ENCODE results near the gene THAP12.
A peak's percentile ranks its signal among the peaks of the same experiment; 100 is the strongest.

Gene THAP12

DNA sequence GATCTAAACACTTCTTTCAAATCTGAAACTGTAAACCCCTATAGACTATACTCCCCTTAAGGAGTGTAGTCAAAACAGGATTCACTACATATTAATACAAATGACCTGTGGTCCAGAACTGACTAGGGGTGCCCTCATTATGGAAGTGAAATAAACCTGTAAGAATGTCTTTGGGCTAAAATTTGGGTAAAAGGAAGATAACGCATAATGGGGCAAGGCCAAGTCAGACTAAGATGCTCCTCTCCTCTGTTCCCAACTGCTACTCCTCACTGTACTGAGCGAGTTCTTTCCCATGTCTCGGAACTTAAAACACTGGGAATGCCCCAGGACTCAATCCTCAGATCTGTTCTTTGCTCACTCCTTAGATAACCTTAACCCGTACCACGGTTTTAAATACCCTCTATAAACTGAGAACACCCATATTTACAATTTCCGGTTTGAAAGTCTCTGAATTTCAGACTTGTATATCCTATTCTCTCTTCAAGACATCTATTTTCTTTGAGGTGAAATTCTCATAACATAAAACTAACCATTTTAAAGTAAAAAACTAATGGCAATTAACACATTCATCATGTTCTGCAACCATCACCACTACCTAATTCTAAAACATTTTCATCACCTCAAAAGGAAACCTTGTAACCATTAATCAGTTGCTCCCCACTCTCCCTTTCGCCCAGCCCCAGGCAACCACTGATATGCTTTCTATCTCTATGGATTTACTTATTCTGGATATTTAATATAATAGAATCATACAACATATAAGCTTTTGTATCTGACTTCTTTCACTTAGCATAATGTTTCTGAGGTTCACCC is 4.0 kb downstream of the THAP12 start:
- Histone ChIP-seq H3K4me1 (ENCODE audit: insufficient read depth, low read length, poor library complexity, severe bottlenecking) (peaks cover 54% of the 10 kb centered on the region), H2AFZ (ENCODE audit: low read length) (no peak overlapping the region), H3K4me2 (ENCODE audit: low read depth, low read length, poor library complexity, severe bottlenecking) (peak overlapping the region; percentile 100), H3K36me3 (ENCODE audit: insufficient read depth, low read length) (no peaks in the 10 kb centered on the region), H3K27me3 (ENCODE audit: insufficient read depth, low read length, poor library complexity, severe bottlenecking) (no peaks in the 10 kb centered on the region), H3K79me2 (ENCODE audit: insufficient read depth, low read length) (peaks cover 86% of the 10 kb centered on the region), H3K9ac (ENCODE audit: low read depth, low read length, poor library complexity, severe bottlenecking) (no peak overlapping the region), H3K9me3 (ENCODE audit: insufficient read depth, low read depth, low read length) (no peaks in the 10 kb centered on the region), H3K9me2 (replicated peaks; ENCODE audit: low read depth, low read length) (no peaks in the 10 kb centered on the region), H4K20me1 (ENCODE audit: insufficient read depth, low read length, poor library complexity, severe bottlenecking) (peaks cover 73% of the 10 kb centered on the region), H3K4me3 (ENCODE audit: low read length, poor library complexity, severe bottlenecking) (peak overlapping the region; percentile 64), H3F3A (ENCODE audit: low read depth) (no peaks in the 10 kb centered on the region)
- no peak for TF ChIP-seq CTCF (conservative IDR thresholded peaks at IDR 0.05; ENCODE audit: low read length)
- no peak for TF ChIP-seq EZH2phosphoT487 (IDR thresholded peaks at IDR 0.05; ENCODE audit: borderline replicate concordance)

DNA sequence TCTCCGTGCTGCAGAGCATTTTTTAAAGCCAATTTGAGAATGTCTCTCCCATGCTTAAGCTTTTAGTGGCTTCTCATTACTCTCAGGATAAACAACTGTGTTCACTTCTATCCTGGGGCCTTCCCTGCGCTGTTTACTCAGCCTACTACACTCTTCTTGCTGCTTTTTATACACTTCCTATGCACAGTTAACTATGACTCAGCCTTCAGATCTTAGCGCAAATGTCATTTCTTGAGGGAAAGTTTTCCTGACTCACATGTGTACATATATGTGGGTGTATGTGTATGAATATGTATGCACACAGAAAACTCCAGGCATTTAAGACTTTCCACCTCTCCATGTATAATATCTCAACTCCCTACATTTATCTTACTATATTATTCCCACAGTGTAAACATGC is 9.8 kb downstream of the THAP12 start:
- no peak overlapping the region for H3K9ac ChIP-seq (ENCODE audit: low read depth, low read length, poor library complexity, severe bottlenecking)
- H3K79me2 ChIP-seq (ENCODE audit: insufficient read depth, low read length) = peaks cover 95% of the 10 kb centered on the region
- no peak overlapping the region for H3K4me2 ChIP-seq (ENCODE audit: low read depth, low read length, poor library complexity, severe bottlenecking)
- H3K36me3 ChIP-seq (ENCODE audit: insufficient read depth, low read length) = no peaks in the 10 kb centered on the region
- peaks cover 62% of the 10 kb centered on the region for H4K20me1 ChIP-seq (ENCODE audit: insufficient read depth, low read length, poor library complexity, severe bottlenecking)
- no peaks in the 10 kb centered on the region for H3K9me2 ChIP-seq (replicated peaks; ENCODE audit: low read depth, low read length)
- peaks cover 22% of the 10 kb centered on the region for H3K4me1 ChIP-seq (ENCODE audit: insufficient read depth, low read length, poor library complexity, severe bottlenecking)
- H3K27me3 ChIP-seq (ENCODE audit: insufficient read depth, low read length, poor library complexity, severe bottlenecking) = no peaks in the 10 kb centered on the region
- no peaks in the 10 kb centered on the region for H3K9me3 ChIP-seq (ENCODE audit: insufficient read depth, low read depth, low read length)
- no peak overlapping the region for H3K4me3 ChIP-seq (ENCODE audit: low read length, poor library complexity, severe bottlenecking)
- TF ChIP-seq EZH2phosphoT487 (IDR thresholded peaks at IDR 0.05; ENCODE audit: borderline replicate concordance) (no peak), CTCF (conservative IDR thresholded peaks at IDR 0.05; ENCODE audit: low read length) (no peak)
- no peaks in the 10 kb centered on the region for H3F3A ChIP-seq (ENCODE audit: low read depth)
- H2AFZ ChIP-seq (ENCODE audit: low read length) = no peak overlapping the region

DNA sequence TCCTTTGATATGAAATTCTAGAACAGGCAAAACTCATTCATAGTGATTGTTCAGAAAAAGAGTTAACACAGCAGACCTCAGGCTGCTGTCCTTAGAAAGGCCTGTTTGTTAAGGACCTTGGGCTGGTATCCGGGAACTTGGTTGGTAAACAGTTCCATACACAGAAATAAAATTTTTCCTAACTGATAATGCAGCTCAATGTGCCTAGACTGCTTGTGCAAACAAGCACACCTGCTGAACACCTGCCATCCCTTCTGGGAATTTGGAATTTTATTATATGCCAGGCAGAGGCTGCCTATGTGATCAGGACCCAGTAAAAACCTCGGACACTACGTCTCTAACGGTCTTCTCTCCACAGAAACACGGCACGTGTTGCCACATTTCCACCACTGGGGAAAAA is 11.5 kb downstream of the THAP12 start:
- Histone ChIP-seq H3K79me2 (ENCODE audit: insufficient read depth, low read length) (peaks cover 94% of the 10 kb centered on the region), H3K9me2 (replicated peaks; ENCODE audit: low read depth, low read length) (no peaks in the 10 kb centered on the region), H3K27me3 (ENCODE audit: insufficient read depth, low read length, poor library complexity, severe bottlenecking) (no peaks in the 10 kb centered on the region), H3K4me3 (ENCODE audit: low read length, poor library complexity, severe bottlenecking) (no peak overlapping the region), H4K20me1 (ENCODE audit: insufficient read depth, low read length, poor library complexity, severe bottlenecking) (peaks cover 44% of the 10 kb centered on the region), H3K36me3 (ENCODE audit: insufficient read depth, low read length) (peaks cover 15% of the 10 kb centered on the region; the same call in 1 of the 2 replicates), H2AFZ (ENCODE audit: low read length) (no peak overlapping the region), H3K4me1 (ENCODE audit: insufficient read depth, low read length, poor library complexity, severe bottlenecking) (peaks cover 16% of the 10 kb centered on the region), H3K9ac (ENCODE audit: low read depth, low read length, poor library complexity, severe bottlenecking) (no peak overlapping the region), H3K4me2 (ENCODE audit: low read depth, low read length, poor library complexity, severe bottlenecking) (no peak overlapping the region), H3F3A (ENCODE audit: low read depth) (no peaks in the 10 kb centered on the region), H3K9me3 (ENCODE audit: insufficient read depth, low read depth, low read length) (no peaks in the 10 kb centered on the region)
- TF ChIP-seq EZH2phosphoT487 (IDR thresholded peaks at IDR 0.05; ENCODE audit: borderline replicate concordance) (no peak), CTCF (conservative IDR thresholded peaks at IDR 0.05; ENCODE audit: low read length) (no peak)
